Measurements from ENCODE around the gene ZNF208. TPM values are rescaled to one million over a fixed set of nuclear protein-coding genes. Genes with fewer than 3 reads are reported as not detected.

ZNF208 gene
- total RNA-seq, 4 donors from 2014 or later = 0.55 to 5.6 (median 2.7) TPM

DNA sequence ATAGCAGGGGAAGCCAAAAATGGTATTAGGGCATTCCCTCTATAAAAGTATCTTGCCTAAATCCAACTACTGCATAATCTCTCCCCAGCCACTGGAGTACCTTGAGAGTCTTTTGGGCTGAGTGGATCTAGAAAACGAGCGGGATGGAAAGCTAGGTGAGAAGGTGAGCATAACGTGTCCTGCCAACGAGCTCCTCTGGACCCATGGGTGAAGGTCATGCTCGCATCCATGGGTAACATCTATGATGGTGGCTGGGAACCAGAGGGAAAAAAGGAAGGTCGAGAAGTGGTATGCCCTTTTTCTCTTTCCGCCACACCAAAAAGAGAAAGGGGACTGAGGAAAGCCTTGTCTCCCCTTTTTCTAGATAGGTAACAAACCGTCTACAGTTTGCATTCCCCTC, 63.0 kb downstream of the ZNF208 start:
- H3K36me3 ChIP-seq = no peaks in the 10 kb centered on the region
- no peak for DNase-seq (ENCODE audit: low spot score in 2 of 2)
- no peak overlapping the region for H3K27ac ChIP-seq
- no peak for TF ChIP-seq EP300 (IDR thresholded peaks at IDR 0.05)
- TF ChIP-seq POLR2AphosphoS5 (IDR thresholded peaks at IDR 0.05) = no peak
- no peak for TF ChIP-seq POLR2A (IDR thresholded peaks at IDR 0.05)
- WGBS = 76% methylated on average over 8 of the region's 8 CpGs
- H3K4me3 ChIP-seq = no peak overlapping the region
- peaks cover 54% of the 10 kb centered on the region for H3K9me3 ChIP-seq
- H3K4me1 ChIP-seq = no peaks in the 10 kb centered on the region
- H3K27me3 ChIP-seq = no peaks in the 10 kb centered on the region

GRCh38 chr19:21940684-21941083, 70.1 kb downstream of the ZNF208 start:
- no peak for DNase-seq (ENCODE audit: low spot score in 2 of 2)
- H3K27ac ChIP-seq = no peak overlapping the region
- WGBS = 86% methylated on average over 9 of the region's 30 CpGs
- H3K36me3 ChIP-seq = no peaks in the 10 kb centered on the region
- TF ChIP-seq, protein P1, sequence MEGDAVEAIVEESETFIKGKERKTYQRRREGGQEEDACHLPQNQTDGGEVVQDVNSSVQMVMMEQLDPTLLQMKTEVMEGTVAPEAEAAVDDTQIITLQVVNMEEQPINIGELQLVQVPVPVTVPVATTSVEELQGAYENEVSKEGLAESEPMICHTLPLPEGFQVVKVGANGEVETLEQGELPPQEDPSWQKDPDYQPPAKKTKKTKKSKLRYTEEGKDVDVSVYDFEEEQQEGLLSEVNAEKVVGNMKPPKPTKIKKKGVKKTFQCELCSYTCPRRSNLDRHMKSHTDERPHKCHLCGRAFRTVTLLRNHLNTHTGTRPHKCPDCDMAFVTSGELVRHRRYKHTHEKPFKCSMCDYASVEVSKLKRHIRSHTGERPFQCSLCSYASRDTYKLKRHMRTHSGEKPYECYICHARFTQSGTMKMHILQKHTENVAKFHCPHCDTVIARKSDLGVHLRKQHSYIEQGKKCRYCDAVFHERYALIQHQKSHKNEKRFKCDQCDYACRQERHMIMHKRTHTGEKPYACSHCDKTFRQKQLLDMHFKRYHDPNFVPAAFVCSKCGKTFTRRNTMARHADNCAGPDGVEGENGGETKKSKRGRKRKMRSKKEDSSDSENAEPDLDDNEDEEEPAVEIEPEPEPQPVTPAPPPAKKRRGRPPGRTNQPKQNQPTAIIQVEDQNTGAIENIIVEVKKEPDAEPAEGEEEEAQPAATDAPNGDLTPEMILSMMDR (IDR thresholded peaks at IDR 0.05) = no peak
- TF ChIP-seq EP300 (IDR thresholded peaks at IDR 0.05) (no peak), POLR2A (IDR thresholded peaks at IDR 0.05) (no peak), POLR2AphosphoS5 (IDR thresholded peaks at IDR 0.05) (no peak)
- no peaks in the 10 kb centered on the region for H3K27me3 ChIP-seq
- H3K4me3 ChIP-seq = no peak overlapping the region
- no peaks in the 10 kb centered on the region for H3K4me1 ChIP-seq
- H3K9me3 ChIP-seq = peaks cover 22% of the 10 kb centered on the region

GRCh38 chr19:21934593-21934992, 76.2 kb downstream of the ZNF208 start:
- no peak for DNase-seq (ENCODE audit: low spot score in 2 of 2)
- TF ChIP-seq POLR2A (IDR thresholded peaks at IDR 0.05) (no peak), POLR2AphosphoS5 (IDR thresholded peaks at IDR 0.05) (no peak), EP300 (IDR thresholded peaks at IDR 0.05) (no peak)
- no peaks in the 10 kb centered on the region for H3K36me3 ChIP-seq
- WGBS = 67% methylated on average over 4 of the region's 4 CpGs
- H3K9me3 ChIP-seq = peaks cover 11% of the 10 kb centered on the region
- no peaks in the 10 kb centered on the region for H3K27me3 ChIP-seq
- no peak overlapping the region for H3K4me3 ChIP-seq
- no peaks in the 10 kb centered on the region for H3K4me1 ChIP-seq
- H3K27ac ChIP-seq = no peak overlapping the region

GRCh38 chr19:21934131-21934530, 76.6 kb downstream of the ZNF208 start:
- H3K4me1 ChIP-seq = no peaks in the 10 kb centered on the region
- H3K4me3 ChIP-seq = no peak overlapping the region
- H3K27ac ChIP-seq = no peak overlapping the region
- WGBS = 99% methylated on average over 5 of the region's 5 CpGs
- peaks cover 16% of the 10 kb centered on the region for H3K9me3 ChIP-seq
- no peaks in the 10 kb centered on the region for H3K27me3 ChIP-seq
- TF ChIP-seq, protein P1 (IDR thresholded peaks at IDR 0.05) = no peak
- TF ChIP-seq POLR2A (IDR thresholded peaks at IDR 0.05) (no peak), EP300 (IDR thresholded peaks at IDR 0.05) (no peak), POLR2AphosphoS5 (IDR thresholded peaks at IDR 0.05) (no peak)
- DNase-seq (ENCODE audit: low spot score in 2 of 2) = no peak
- H3K36me3 ChIP-seq = no peaks in the 10 kb centered on the region

DNA sequence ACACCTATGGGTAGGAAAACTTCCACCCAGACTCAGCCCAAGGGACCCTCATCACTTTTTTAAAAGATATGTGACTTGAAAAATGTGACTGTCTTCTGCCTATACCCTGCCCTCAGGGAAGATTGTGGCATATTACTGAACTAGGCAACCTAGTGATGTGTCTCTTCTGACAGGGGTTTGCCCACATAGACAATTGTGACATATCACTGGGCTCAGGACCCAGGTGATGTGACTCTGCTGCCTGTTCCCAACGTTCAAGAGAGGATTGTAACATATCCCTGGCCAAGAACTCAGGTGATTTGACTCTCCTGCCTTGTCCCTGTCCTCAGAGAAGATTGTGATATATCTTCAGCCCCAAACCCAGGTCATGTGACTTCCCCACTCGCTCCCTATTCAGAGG, 88.5 kb downstream of the ZNF208 start:
- no peaks in the 10 kb centered on the region for H3K4me1 ChIP-seq
- DNase-seq (ENCODE audit: low spot score in 2 of 2) = no peak
- no peak for TF ChIP-seq POLR2A (IDR thresholded peaks at IDR 0.05)
- no peaks in the 10 kb centered on the region for H3K9me3 ChIP-seq
- 40% methylated on average over 1 of the region's 2 CpGs for WGBS
- no peak overlapping the region for H3K4me3 ChIP-seq
- H3K27me3 ChIP-seq = no peaks in the 10 kb centered on the region
- no peaks in the 10 kb centered on the region for H3K36me3 ChIP-seq
- no peak overlapping the region for H3K27ac ChIP-seq

DNA sequence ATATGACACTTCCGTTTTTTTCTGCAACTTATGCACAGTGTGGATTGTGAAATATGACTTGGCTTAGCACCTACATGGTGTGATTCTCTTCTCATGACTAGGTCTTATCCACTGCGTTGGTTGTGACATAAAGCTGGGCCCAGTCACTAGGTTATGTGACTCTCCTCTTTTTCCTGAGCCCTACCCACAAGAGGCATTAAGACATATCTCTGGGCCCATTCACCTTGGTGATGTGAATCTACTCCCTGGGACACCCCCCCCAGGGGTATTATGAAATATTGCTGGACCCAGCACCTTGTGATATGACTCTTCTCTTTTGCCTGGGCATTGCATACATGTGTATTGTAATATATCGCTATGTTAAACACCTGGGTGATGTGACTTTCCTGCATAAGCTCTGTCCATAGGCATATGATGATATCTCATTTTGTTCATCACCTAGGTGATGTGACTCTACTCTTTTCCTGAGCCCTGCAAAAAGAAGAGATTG, 89.0 kb downstream of the ZNF208 start:
- no peaks in the 10 kb centered on the region for H3K4me1 ChIP-seq
- TF ChIP-seq, protein P1 (IDR thresholded peaks at IDR 0.05) = no peak
- TF ChIP-seq POLR2AphosphoS5 (IDR thresholded peaks at IDR 0.05) = no peak
- DNase-seq (ENCODE audit: low spot score in 2 of 2) = no peak
- no peaks in the 10 kb centered on the region for H3K9me3 ChIP-seq
- H3K27ac ChIP-seq = no peak overlapping the region
- no peaks in the 10 kb centered on the region for H3K27me3 ChIP-seq
- H3K36me3 ChIP-seq = no peaks in the 10 kb centered on the region
- 83% methylated on average over 3 of the region's 3 CpGs for WGBS
- no peak overlapping the region for H3K4me3 ChIP-seq

DNA sequence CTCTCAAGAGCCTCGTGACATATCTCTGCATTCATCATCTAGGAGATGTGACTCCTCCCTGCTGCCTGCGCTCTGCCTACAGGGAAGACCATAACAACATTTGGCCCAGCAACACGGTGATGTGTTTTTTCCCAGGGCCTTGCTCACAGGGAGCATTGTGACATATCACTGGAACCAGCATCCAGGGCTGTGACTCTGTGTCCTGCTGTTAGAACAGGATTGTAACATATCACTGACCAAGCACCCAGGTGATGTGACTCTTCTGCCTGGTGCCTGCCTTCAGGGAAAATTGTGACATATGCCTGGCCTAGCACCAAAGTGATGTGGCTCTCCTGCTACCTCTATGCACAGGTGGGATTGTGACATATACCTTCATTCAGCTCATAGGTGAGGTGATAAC, 95.3 kb downstream of the ZNF208 start:
- Histone ChIP-seq H3K27ac (no peak overlapping the region), H3K36me3 (no peaks in the 10 kb centered on the region), H3K4me3 (no peak overlapping the region), H3K9me3 (peaks cover 5% of the 10 kb centered on the region), H3K27me3 (no peaks in the 10 kb centered on the region), H3K4me1 (no peaks in the 10 kb centered on the region)
- 32% methylated on average over 3 of the region's 3 CpGs for whole genome bisulfite sequencing
- TF ChIP-seq, protein P1 (IDR thresholded peaks at IDR 0.05) = no peak
- no peak for TF ChIP-seq POLR2AphosphoS5 (IDR thresholded peaks at IDR 0.05)
- no peak for TF ChIP-seq POLR2A (IDR thresholded peaks at IDR 0.05)
- no peak for TF ChIP-seq EP300 (IDR thresholded peaks at IDR 0.05)
- no peak for DNase-seq (ENCODE audit: low spot score in 2 of 2)

Data from suprapubic skin (tissue), 4 donors.